Activated CD8-positive, alpha-beta memory T cell treated with anti-CD3 and anti-CD28 coated beads for 48 hours (primary cell): Measurements from ENCODE around the gene LAPTM5.
A peak's percentile ranks its signal among the peaks of the same experiment; 100 is the strongest.

Experiments used
- DNase-seq, 3 experiments: peaks; one replicate each; pipeline ENCODE4 v3.0.0-alpha.2; 2020; ENCODE audit warnings: low read depth in 2 of 3, low spot score in 2 of 3

The LAPTM5 gene

GRCh38 chr1:30787266-30787665 is 29.7 kb upstream of the LAPTM5 start:
- DNase-seq: no peak

- DNase-seq: no peak
Observed at GRCh38 chr1:30786264-30786991, 28.9 kb upstream of the LAPTM5 start.

GRCh38 chr1:30785714-30786113 is 28.1 kb upstream of the LAPTM5 start:
- no peak for DNase-seq

- no peak for DNase-seq
Observed at GRCh38 chr1:30785181-30785580, 27.6 kb upstream of the LAPTM5 start.

- no peak for DNase-seq
Observed at GRCh38 chr1:30783256-30783915, 25.8 kb upstream of the LAPTM5 start.

GRCh38 chr1:30782361-30783255 is 25.0 kb upstream of the LAPTM5 start:
- DNase-seq: peak; percentile 48 to 69 (median 66)

GRCh38 chr1:30781906-30782305 is 24.3 kb upstream of the LAPTM5 start:
- DNase-seq: no peak

- DNase-seq: no peak
Observed at GRCh38 chr1:30780409-30780808, 22.8 kb upstream of the LAPTM5 start.

- peak; percentile 86 to 100 (median 100) for DNase-seq
Observed at GRCh38 chr1:30779294-30780071, 21.9 kb upstream of the LAPTM5 start.

GRCh38 chr1:30778979-30779293 is 21.4 kb upstream of the LAPTM5 start:
- DNase-seq: no peak

GRCh38 chr1:30778154-30778978 is 20.8 kb upstream of the LAPTM5 start:
- no peak for DNase-seq

GRCh38 chr1:30777904-30778153 is 20.3 kb upstream of the LAPTM5 start:
- DNase-seq: no peak

- no peak for DNase-seq
Observed at GRCh38 chr1:30777060-30777903, 19.7 kb upstream of the LAPTM5 start.

- DNase-seq: no peak
Observed at GRCh38 chr1:30776097-30777059, 18.8 kb upstream of the LAPTM5 start.

- DNase-seq: no peak
Observed at GRCh38 chr1:30775433-30775975, 17.9 kb upstream of the LAPTM5 start.

GRCh38 chr1:30774550-30775432 is 17.2 kb upstream of the LAPTM5 start:
- DNase-seq: no peak

- no peak for DNase-seq
Observed at GRCh38 chr1:30773722-30774358, 16.3 kb upstream of the LAPTM5 start.
